ENCODE data around the gene SVOP.

DNA sequence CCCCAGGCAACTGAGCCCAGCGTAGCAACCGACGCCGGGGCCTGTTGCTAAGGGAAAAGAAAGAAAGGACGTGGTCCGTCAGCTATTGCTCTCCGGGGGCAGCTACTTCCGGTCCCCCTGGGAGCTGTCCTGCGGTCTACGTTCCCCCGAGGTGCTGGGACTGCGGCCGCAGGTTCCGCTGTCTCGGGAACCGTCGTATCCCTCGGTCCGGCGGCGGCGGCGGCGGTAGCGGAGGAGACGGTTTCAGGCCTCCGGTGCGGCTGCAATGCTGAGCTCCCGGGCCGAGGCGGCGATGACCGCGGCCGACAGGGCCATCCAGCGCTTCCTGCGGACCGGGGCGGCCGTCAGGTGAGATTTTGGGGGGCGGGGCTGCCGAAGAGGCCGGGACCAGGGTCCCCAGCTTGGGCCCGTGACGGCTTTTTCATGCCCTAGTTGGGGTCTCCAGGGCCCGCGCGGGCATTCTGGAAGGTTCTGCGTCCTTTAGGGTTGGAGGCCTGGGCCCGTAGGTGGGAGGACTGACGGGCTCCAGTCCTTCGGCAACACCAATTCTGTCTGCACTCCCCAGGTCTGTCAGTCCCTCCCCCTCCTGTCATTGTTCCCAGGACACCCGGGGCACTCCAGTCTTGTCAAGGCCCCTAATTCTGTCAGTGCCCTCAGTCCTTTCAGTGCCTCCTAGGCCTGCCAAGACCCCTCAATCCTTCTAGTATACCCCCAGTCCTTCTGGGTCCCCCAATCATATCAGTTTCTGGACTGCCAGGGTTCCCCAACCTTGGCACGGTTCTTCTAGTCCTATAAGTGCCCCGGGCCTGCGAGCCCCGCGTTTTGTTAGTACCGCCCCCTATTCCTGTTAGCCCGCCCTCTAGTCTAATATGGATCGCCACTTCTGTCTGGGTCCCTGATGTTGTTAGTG is 31.8 kb upstream of the SVOP start, which contains the start of gene USP30:
- TF ChIP-seq, protein P1, sequence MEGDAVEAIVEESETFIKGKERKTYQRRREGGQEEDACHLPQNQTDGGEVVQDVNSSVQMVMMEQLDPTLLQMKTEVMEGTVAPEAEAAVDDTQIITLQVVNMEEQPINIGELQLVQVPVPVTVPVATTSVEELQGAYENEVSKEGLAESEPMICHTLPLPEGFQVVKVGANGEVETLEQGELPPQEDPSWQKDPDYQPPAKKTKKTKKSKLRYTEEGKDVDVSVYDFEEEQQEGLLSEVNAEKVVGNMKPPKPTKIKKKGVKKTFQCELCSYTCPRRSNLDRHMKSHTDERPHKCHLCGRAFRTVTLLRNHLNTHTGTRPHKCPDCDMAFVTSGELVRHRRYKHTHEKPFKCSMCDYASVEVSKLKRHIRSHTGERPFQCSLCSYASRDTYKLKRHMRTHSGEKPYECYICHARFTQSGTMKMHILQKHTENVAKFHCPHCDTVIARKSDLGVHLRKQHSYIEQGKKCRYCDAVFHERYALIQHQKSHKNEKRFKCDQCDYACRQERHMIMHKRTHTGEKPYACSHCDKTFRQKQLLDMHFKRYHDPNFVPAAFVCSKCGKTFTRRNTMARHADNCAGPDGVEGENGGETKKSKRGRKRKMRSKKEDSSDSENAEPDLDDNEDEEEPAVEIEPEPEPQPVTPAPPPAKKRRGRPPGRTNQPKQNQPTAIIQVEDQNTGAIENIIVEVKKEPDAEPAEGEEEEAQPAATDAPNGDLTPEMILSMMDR (IDR thresholded peaks at IDR 0.05) = no peak
- no peak for TF ChIP-seq POLR2A (IDR thresholded peaks at IDR 0.05)
